Rectal smooth muscle tissue (tissue), 1 donor: ENCODE measurements around the gene EMILIN1.

Source experiments
- H3K27ac ChIP-seq: one replicate; pipeline ENCODE4 v1.7.0; 2013; ENCODE audit warnings: low read depth, low read length, inconsistent platforms
- H3K27me3 ChIP-seq: one replicate; pipeline ENCODE4 v1.7.0; 2013; ENCODE audit warnings: low read length; ENCODE audit not compliant: control insufficient read depth, insufficient read depth
- H3K36me3 ChIP-seq: one replicate; pipeline ENCODE4 v1.7.0; 2013; ENCODE audit warnings: low read length; ENCODE audit not compliant: control insufficient read depth, insufficient read depth
- H3K4me1 ChIP-seq: one replicate; pipeline ENCODE4 v1.7.0; 2013; ENCODE audit warnings: low read length; ENCODE audit not compliant: control insufficient read depth, insufficient read depth
- H3K4me3 ChIP-seq: one replicate; pipeline ENCODE4 v1.7.0; 2013; ENCODE audit warnings: low read length
- H3K9ac ChIP-seq: one replicate; pipeline ENCODE4 v1.7.0; 2013; ENCODE audit warnings: low read length

The EMILIN1 gene

DNA sequence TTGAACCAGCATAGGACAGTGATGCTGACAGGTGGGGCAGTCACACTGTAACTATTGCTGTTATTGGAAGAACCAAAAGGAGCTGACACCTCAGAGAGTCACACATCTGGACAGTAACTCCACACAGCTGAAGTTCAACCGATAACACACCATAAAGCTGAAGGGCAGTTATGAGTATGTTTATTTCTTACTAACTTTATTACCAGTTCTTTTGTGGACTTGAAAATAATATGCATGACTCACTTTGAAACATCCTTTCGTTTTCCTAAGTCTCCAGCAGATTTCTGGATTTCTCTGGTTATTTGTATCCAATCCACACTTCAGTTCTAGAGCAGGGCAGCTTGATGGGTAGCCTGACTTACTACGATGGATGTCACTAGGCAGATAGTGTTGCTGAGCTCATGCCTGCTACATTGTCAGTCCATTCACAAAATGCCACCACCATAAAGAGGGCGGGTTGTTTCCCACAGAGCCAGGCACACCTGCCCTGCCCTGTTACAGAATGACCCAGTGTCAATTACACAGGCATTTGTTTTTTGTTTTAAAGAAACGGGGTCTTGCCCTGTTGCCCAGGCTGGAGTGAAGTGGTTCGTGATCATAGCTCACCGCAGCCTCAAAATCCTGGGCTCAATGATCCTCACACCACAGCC, 35.3 kb upstream of the EMILIN1 start:
- H3K9ac ChIP-seq, result no peak overlapping the region
- peaks cover 3% of the 10 kb centered on the region for H3K4me1 ChIP-seq
- H3K36me3 ChIP-seq, result peaks cover 34% of the 10 kb centered on the region
- H3K4me3 ChIP-seq, result no peak overlapping the region
- H3K27ac ChIP-seq, result no peak overlapping the region
- no peaks in the 10 kb centered on the region for H3K27me3 ChIP-seq

DNA sequence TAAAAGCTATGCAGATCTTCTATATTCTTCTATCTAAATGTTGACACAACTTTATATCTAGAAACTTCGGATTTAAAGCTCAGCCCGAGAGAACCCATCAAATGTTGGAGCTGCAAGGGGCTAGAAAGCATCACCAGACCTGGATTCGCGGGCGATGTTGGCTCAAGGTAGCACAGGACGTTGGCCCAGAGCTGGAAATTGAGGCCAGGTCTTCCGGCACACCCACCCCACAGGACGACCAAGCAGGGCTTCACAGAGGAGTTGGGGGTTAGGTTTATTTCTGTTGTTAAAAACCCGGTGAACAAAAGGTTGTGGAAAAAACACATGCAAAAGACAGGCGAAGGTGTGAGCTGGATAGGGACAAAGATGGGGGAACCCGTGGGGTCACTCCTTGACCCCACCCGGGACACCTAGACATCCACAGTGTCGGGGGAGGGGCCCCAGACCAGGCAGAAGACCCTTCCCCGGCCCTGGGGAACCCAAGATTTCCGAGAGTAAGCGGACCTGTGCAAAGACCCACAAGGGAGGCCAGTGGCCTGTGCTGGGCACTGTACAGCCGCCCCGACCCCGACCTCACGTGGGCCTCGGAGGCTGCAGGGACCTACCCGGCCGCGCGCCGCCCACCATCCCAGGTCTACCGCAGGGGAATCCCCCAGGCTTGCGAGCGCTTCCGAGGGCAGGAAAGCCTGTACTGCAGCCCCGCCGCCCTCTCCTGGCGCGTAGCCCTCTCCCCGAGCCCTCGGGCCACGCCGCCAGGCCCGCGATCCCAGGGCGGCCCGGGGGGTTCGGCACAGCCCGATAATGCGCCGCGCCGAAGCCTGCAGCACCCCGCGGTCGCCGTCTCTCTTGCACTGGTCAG, 28.8 kb upstream of the EMILIN1 start:
- H3K4me1 ChIP-seq, result peaks cover 11% of the 10 kb centered on the region
- no peaks in the 10 kb centered on the region for H3K36me3 ChIP-seq
- H3K4me3 ChIP-seq, result peak overlapping the region; percentile 74
- H3K27me3 ChIP-seq, result no peaks in the 10 kb centered on the region
- peak overlapping the region; percentile 42 for H3K9ac ChIP-seq
- H3K27ac ChIP-seq, result peak overlapping the region; percentile 87

DNA sequence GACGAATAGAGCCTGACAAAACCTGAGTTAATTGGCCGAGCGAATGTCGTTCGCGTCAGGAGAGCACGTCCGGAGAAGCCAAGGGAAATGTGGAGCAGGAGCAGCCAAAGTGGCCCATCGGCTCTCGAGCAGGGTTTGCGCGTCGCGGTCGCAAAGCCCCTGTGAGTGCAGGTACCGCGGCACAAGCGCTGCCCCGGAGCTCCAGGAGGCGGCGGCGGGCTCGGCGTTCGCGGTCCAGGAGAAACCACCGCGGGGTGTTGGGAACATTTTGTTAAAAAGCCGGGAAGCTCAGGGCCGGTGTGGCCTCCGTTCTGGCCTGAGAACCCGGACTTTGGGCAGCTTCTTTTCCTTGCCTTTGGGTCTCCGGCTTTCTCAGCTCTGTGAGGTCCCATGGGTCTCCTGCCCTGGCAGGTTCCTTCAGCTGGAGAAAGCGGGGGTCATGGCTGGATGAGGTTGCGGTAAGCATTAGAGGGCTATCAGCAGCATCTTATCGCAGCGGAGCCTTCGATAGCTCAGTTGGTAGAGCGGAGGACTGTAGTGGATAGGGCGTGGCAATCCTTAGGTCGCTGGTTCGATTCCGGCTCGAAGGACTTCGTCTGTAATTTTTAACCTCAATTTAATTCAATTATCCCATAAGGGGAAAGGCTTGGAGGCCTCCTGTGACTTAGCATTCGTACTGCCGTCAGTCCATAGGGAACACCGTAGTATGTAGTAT, 28.0 kb upstream of the EMILIN1 start:
- Histone ChIP-seq H3K4me1 (peaks cover 11% of the 10 kb centered on the region), H3K27me3 (no peaks in the 10 kb centered on the region), H3K27ac (peak overlapping the region; percentile 87), H3K9ac (peak overlapping the region; percentile 47), H3K36me3 (peaks cover 7% of the 10 kb centered on the region), H3K4me3 (peak overlapping the region; percentile 74)

DNA sequence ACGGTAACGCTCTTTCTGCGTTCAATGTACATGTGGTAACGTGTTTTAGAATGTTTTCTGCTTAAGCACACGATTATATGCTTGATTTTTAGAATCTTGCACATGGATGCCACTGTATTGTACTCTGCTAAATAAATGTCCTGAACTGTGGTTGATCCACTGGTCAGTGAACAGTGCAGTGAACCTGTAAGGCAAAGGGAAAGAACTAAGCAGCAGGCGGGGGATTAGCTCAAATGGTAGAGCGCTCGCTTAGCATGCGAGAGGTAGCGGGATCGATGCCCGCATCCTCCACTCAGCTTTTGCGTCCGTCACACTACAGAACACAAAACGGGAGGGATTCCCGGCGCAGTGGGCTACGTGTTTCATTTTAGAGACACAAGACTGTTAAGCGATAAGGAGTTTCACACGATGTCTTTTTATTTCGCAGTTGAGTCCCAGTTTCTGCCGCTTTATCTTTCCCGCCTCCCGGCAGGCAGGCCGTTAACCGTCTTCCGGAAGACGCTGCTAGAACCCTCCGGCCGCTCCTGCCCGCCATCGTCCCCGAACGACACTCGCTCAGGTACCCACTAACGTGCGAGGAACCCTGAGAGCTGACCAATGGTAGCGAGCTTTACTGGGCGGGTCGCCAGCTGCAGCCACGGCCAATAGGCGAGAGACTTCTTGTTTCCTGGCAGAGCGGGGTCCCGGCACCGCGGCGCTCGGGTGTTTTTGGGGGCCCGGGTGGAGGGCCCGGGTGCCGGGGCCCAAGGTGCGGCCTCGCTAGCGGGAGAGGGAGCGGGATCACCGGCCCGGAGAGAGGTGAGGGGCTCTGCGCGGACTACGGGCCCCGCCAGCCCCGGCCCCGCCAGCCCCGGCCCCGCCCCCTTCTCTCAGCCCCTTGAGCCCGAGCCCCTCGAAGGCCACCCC, 27.2 kb upstream of the EMILIN1 start, which contains the start of gene AGBL5:
AGBL5 (plus strand) TSS at position 673 of the 906 bp plus-strand sequence. CDS start 1,291 bp downstream, outside the sequence.
- Histone ChIP-seq H3K4me3 (peak within 1 kb of the TSS; percentile 74), H3K9ac (peak within 1 kb of the TSS; percentile 47), H3K4me1 (peaks cover 11% of the 10 kb centered on the region), H3K27me3 (no peaks in the 10 kb centered on the region), H3K27ac (peak within 1 kb of the TSS; percentile 87), H3K36me3 (peaks cover 15% of the 10 kb centered on the region)

DNA sequence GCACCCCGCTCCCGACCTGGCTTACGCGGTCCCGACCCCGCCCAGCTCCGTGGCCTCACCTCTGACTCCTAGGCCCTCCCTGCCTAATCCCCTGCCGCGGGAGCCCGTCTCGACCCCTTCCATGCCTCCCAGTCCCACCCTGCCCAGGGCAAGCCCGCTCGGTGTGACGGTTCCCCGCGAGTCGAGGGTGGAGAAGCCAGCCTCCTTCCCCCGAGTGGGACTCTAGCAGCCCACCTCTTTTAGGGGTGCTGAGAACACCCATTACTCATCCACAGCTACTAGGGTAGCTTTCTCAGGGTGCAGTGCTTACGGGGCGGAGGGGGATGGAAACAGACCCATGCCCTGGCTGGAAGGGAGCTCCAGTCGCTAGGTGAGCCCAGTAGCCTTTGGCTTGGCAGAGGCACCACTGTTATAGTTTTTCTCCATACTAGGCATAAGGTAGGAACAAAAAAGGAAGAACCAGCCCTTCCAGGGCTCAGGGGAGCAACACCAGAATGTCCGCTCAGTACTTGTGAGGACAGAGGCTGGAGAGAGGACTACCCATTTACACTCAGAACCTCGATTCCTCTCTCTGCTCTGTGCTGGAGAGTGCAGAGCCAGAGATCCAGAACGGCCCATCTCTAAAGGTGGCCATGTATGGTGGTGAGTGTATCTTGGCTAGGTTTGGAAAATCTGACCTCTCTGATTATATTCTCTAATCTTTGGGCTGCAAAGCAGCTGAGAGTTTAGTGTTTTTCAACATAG, 26.3 kb upstream of the EMILIN1 start:
- peak overlapping the region; percentile 87 for H3K27ac ChIP-seq
- peaks cover 21% of the 10 kb centered on the region for H3K36me3 ChIP-seq
- no peaks in the 10 kb centered on the region for H3K27me3 ChIP-seq
- H3K9ac ChIP-seq, result peak overlapping the region; percentile 7
- H3K4me1 ChIP-seq, result peaks cover 11% of the 10 kb centered on the region
- peak overlapping the region; percentile 74 for H3K4me3 ChIP-seq

DNA sequence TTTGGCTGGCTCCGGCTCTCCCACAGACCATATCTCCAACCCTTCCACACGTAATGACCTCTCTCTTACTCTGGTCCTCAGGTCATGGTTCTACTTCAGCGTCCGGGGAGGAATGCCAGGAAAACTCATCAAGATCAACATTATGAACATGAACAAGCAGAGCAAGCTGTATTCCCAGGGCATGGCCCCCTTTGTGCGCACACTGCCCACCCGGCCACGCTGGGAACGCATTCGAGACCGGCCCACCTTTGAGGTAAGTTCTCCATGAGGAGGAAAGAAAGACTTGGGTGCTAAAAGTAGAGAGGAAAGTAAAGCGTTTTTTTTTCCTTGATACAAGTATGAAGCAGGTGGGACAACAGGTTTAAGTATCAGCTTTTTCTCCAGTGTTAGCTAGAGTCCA, 25.1 kb upstream of the EMILIN1 start:
- H3K36me3 ChIP-seq, result peaks cover 27% of the 10 kb centered on the region

DNA sequence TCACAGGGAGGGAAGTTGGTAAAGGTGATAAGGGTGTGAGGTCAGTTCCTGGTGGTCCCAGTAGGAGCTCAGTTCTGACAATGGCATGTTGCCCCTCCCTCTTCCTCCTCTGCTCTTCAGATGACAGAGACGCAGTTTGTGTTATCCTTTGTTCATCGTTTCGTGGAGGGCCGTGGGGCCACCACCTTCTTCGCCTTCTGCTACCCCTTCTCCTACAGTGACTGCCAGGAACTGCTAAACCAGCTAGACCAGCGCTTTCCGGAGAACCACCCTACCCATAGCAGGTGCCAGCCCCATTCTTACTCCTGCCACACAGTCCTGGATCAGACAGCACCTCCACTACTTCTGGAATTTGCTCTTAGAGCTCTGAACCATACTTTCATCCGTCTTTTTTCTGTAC, 24.6 kb upstream of the EMILIN1 start:
- Histone ChIP-seq H3K36me3 (peaks cover 28% of the 10 kb centered on the region), H3K4me1 (peaks cover 11% of the 10 kb centered on the region), H3K9ac (no peak overlapping the region), H3K4me3 (no peak overlapping the region), H3K27ac (no peak overlapping the region), H3K27me3 (no peaks in the 10 kb centered on the region)

More for the DNA sequence above, 25.1 kb upstream of the EMILIN1 start:
- Histone ChIP-seq H3K4me3 (no peak overlapping the region), H3K27ac (no peak overlapping the region), H3K9ac (no peak overlapping the region), H3K27me3 (no peaks in the 10 kb centered on the region), H3K4me1 (peaks cover 11% of the 10 kb centered on the region)

DNA sequence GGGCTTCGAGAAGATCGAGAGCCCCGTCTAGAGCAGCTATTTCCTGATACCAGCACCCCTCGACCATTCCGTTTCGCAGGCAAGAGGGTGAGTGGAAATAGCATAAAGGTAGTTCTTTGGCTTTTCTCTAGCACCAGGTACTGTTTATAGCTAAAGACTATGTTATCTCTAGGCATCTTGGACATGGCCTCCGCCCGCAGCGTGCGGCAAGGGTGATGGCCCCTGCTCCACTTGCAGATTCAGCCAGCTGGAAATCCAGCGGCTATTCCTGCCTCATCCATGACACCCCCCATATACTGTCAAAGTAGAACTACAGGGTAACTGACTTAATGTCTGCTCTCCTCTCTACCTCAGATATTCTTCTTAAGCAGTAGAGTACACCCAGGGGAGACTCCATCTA, 23.7 kb upstream of the EMILIN1 start:
- peaks cover 28% of the 10 kb centered on the region for H3K36me3 ChIP-seq

DNA sequence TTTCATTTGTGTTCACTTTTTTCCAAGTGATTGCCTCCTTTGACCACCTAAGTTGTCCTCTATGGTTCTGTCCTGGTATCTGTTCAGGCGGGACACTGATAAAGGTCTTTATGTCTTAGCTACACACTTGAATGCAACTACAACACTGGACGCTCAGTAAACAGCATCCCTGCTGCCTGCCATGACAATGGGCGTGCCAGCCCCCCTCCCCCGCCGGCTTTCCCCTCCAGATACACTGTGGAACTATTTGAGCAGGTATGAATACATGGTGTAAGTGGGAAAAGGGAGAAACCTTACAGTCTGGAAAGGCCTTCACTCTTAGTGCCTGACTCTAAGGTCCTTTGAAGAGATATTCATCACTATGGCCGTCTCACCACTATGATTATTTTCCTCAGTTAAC, 21.2 kb upstream of the EMILIN1 start:
- Histone ChIP-seq H3K4me1 (peaks cover 1% of the 10 kb centered on the region), H3K27ac (no peak overlapping the region), H3K36me3 (peaks cover 30% of the 10 kb centered on the region), H3K27me3 (no peaks in the 10 kb centered on the region), H3K9ac (no peak overlapping the region), H3K4me3 (no peak overlapping the region)

More for the DNA sequence above, 23.7 kb upstream of the EMILIN1 start:
- H3K27me3 ChIP-seq, result no peaks in the 10 kb centered on the region
- no peak overlapping the region for H3K4me3 ChIP-seq
- H3K9ac ChIP-seq, result no peak overlapping the region
- no peak overlapping the region for H3K27ac ChIP-seq
- peaks cover 5% of the 10 kb centered on the region for H3K4me1 ChIP-seq

DNA sequence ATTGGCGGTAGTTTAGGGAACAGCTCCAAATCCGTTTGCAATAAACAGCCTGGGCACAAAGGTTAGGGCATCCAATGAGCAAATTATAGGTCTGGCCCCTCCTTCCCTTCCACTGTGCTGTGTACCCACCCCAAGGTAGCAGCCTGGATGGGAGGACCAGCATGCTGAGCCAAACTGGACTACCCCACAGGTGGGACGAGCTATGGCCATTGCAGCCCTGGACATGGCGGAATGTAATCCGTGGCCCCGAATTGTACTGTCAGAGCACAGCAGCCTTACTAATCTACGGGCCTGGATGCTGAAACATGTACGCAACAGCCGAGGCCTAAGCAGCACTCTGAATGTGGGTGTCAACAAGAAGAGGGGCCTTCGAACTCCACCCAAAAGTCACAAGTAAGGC, 20.2 kb upstream of the EMILIN1 start:
- Histone ChIP-seq H3K4me1 (no peaks in the 10 kb centered on the region), H3K9ac (no peak overlapping the region), H3K27ac (no peak overlapping the region), H3K36me3 (peaks cover 30% of the 10 kb centered on the region), H3K4me3 (no peak overlapping the region), H3K27me3 (no peaks in the 10 kb centered on the region)

DNA sequence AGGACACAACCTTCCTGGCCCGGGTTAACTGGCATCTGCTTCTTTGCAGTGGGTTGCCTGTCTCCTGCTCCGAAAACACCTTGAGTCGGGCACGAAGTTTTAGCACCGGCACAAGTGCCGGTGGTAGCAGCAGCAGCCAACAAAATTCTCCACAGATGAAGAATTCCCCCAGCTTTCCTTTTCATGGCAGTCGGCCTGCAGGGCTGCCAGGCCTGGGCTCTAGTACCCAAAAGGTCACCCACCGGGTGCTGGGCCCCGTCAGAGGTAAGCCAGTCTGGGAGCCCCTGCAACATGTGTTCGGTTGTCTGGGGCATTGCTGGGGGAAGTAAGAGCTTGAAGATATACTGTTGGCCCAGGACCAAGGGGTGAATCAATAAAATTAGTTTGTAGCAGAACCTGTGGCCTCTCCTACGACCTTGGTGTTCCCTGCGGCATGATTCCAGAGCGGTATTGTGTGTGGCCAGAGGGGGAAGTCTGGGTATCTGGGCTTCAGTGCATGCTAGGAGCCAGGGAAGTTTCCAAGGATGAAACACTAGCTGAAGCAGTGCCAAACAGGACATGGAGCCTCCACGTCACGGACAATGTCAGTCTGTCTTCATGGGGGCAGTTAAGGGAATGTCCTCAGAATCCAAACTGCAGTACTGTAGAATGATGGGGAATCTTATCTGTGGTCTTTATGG, 19.1 kb upstream of the EMILIN1 start:
- no peak overlapping the region for H3K4me3 ChIP-seq
- peaks cover 3% of the 10 kb centered on the region for H3K4me1 ChIP-seq
- H3K36me3 ChIP-seq, result peaks cover 30% of the 10 kb centered on the region
- H3K27ac ChIP-seq, result no peak overlapping the region
- no peak overlapping the region for H3K9ac ChIP-seq
- no peaks in the 10 kb centered on the region for H3K27me3 ChIP-seq
